Anterior cingulate cortex (tissue), 58 donors: Measurements from ENCODE around the gene UPF1.
"Not testable (repeated sequence)": the region's sequence is repeated elsewhere in the genome, so short reads cannot be mapped to it uniquely, and the experiment has no call there.

Experiments
- DNase-seq, 58 donors: peaks; one replicate each; lab custom pipeline; 2025; lab: John Stamatoyannopoulos, UW

The UPF1 gene

GRCh38 chr19:18798384-18799352 is 33.1 kb upstream of the UPF1 start:
- no peak for DNase-seq

- no peak for DNase-seq
Measured at GRCh38 chr19:18799389-18799970, 32.3 kb upstream of the UPF1 start.

- DNase-seq = no peak
Measured at GRCh38 chr19:18800079-18800478, 31.7 kb upstream of the UPF1 start.

- DNase-seq = peak in 9 of 58 donors; percentile 4 to 35 (median 13)
Measured at GRCh38 chr19:18800636-18801035, 31.1 kb upstream of the UPF1 start.

- DNase-seq = no peak
Measured at GRCh38 chr19:18802354-18802753, 29.4 kb upstream of the UPF1 start.

- DNase-seq = no peak
Measured at GRCh38 chr19:18803550-18804138, 28.1 kb upstream of the UPF1 start.

GRCh38 chr19:18804139-18804601 is 27.6 kb upstream of the UPF1 start:
- no peak for DNase-seq

GRCh38 chr19:18804643-18805042 is 27.1 kb upstream of the UPF1 start:
- DNase-seq = no peak

GRCh38 chr19:18807861-18808331 is 23.9 kb upstream of the UPF1 start:
- DNase-seq = no peak

- DNase-seq = peak in 4 of 58 donors; percentile 3 to 67 (median 10)
Measured at GRCh38 chr19:18809149-18809868, 22.4 kb upstream of the UPF1 start.

- not testable (repeated sequence) for DNase-seq
Measured at GRCh38 chr19:18811638-18812037, 20.1 kb upstream of the UPF1 start.

GRCh38 chr19:18814063-18814462 is 17.7 kb upstream of the UPF1 start:
- no peak for DNase-seq

GRCh38 chr19:18815673-18816072 is 16.1 kb upstream of the UPF1 start:
- no peak for DNase-seq

GRCh38 chr19:18816645-18817044 is 15.1 kb upstream of the UPF1 start:
- not testable (repeated sequence) for DNase-seq

GRCh38 chr19:18817574-18817973 is 14.2 kb upstream of the UPF1 start:
- DNase-seq = no peak

- no peak for DNase-seq
Measured at GRCh38 chr19:18828786-18829185, 3.0 kb upstream of the UPF1 start.

GRCh38 chr19:18830488-18830887 is 1.3 kb upstream of the UPF1 start:
- DNase-seq = no peak

- DNase-seq = no peak
Measured at GRCh38 chr19:18832306-18833140, 764 bp downstream of the UPF1 start.

GRCh38 chr19:18833141-18833476 is 1.4 kb downstream of the UPF1 start:
- no peak for DNase-seq
